Epithelial cell of umbilical artery (primary cell): Measurements from ENCODE around the gene ADGRE3. TPM values are rescaled to one million over a fixed set of nuclear protein-coding genes. Genes with fewer than 3 reads are reported as not detected.

Experiments
- total RNA-seq: library from RNA; depleted of rRNA; stranded (reverse); fragments of >200 nt; gene quantifications from 2 replicates; pipeline ENCODE4 v1.2.3, GENCODE V29; 2014

Gene ADGRE3, protein sequence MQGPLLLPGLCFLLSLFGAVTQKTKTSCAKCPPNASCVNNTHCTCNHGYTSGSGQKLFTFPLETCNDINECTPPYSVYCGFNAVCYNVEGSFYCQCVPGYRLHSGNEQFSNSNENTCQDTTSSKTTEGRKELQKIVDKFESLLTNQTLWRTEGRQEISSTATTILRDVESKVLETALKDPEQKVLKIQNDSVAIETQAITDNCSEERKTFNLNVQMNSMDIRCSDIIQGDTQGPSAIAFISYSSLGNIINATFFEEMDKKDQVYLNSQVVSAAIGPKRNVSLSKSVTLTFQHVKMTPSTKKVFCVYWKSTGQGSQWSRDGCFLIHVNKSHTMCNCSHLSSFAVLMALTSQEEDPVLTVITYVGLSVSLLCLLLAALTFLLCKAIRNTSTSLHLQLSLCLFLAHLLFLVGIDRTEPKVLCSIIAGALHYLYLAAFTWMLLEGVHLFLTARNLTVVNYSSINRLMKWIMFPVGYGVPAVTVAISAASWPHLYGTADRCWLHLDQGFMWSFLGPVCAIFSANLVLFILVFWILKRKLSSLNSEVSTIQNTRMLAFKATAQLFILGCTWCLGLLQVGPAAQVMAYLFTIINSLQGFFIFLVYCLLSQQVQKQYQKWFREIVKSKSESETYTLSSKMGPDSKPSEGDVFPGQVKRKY
- total RNA-seq: not detected in 2 replicates

GRCh38 chr19:14674764-14675163 is at the start of gene ADGRE3:
TSS of gene ADGRE3 (minus strand) at chr19:14674844. CDS start at chr19:14674770, 74 bp downstream.

DNA sequence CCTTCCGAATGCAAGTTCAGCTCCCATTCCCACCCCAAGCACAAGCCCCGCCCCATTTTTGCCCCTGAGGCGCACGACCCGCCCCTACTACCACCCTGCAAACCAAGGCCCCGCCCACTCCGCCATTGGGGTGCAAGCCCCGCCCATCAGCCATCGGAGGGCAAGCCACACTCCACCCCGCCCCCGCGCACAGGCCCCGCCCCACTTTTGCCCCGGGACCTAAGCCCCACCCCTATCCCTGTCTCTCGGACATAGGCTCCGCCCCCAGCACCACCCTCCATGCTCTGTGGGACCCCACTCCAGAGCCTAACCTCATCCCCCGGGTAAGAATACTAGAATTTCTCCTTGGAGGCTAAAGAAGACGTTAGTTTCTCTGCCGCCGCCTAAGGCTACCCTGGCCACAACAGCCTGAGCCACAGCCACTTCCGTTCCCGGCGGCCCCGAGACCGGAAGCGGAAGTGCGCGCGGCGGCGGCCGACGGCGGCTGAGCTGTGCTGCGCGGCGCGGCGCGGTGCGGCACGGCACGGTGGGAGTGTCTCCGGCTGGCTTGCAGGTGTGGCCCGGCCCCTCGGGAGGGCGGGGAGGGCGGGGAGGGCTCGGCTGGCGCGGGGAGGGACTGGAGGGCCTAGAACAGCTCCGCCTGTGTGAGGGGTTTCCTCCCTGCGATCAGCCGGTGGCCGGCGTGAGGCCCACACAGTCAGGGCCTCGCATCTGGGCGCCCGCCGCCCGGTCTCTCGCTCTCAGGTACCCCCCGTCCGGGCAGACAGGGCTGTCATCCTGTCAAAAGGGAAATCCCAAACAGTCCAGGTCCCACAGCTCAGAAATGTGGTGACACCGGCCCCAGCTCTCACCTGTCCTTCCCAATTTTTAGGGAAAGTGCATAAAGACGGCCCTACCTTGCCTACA is 15.2 kb upstream of the ADGRE3 start, which contains the start of gene ZNF333:
Gene ZNF333, plus strand, starts transcription at position 451 of the 906 bp plus-strand sequence. CDS start 3,444 bp downstream, outside the sequence.

DNA sequence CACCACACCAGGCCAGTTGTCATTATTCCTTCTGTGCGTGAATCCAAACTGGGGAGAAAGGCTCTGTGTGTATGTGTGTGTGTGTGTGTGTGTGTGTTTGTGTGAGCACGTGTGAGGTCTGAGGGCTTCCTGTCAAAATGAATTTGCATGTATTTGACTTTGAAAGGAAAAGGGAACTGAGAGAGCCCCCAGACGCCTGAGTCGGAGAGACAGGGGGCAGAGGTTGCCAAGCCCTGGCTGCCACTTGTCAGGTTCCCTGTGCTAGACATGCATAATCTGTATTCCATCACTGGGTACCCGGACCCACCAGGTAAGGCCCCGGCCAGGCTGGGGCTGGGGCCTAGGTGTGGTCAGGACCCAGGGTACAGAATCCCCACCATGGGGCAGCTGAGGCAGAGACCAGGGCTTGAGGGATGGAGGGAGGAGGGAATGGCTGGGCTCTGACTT is 91.7 kb downstream of the ADGRE3 start, which contains the start of gene CLEC17A:
Gene CLEC17A, plus strand, starts transcription at position 191 of the 447 bp plus-strand sequence. Its CDS starts 77 bp downstream, at position 268.

GRCh38 chr19:14571695-14572490 is 102.8 kb downstream of the ADGRE3 start, which contains the start of gene NDUFB7:
TSS of gene NDUFB7 (minus strand) at chr19:14572066. CDS start at chr19:14572000, 66 bp downstream.

Other genes with a start within 250 kb of the ADGRE3 start
- gene PKN1, start 241.5 kb downstream of the ADGRE3 start, total RNA-seq: 205 and 286 TPM in 2 replicates
- gene PTGER1, start 199.5 kb downstream of the ADGRE3 start, total RNA-seq: 0.65 and 1.2 TPM in 2 replicates
- gene GIPC1, start 178.7 kb downstream of the ADGRE3 start, total RNA-seq: 144 and 154 TPM in 2 replicates
- 27.3 and 41.8 TPM in 2 replicates for gene DNAJB1, start 156.4 kb downstream of the ADGRE3 start, total RNA-seq
- gene TECR, start 145.2 kb downstream of the ADGRE3 start, total RNA-seq: 19.5 and 25.5 TPM in 2 replicates
- gene NDUFB7, start 102.8 kb downstream of the ADGRE3 start, total RNA-seq: 335 and 432 TPM in 2 replicates
- gene CLEC17A, start 91.8 kb downstream of the ADGRE3 start, total RNA-seq: under 0.01 TPM in 1 of 2 replicates, not detected in the other
- 11.7 and 23.4 TPM in 2 replicates for gene ZNF333, start 15.2 kb upstream of the ADGRE3 start, total RNA-seq
- not detected in 2 replicates for gene ADGRE2, start 103.7 kb upstream of the ADGRE3 start, total RNA-seq
- not detected in 2 replicates for gene OR7A5, start 160.3 kb upstream of the ADGRE3 start, total RNA-seq
- not detected in 2 replicates for gene OR7C1, start 160.3 kb upstream of the ADGRE3 start, total RNA-seq
- not detected in 2 replicates for gene OR7A10, start 174.1 kb upstream of the ADGRE3 start, total RNA-seq
- not detected in 2 replicates for gene OR7A17, start 211.3 kb upstream of the ADGRE3 start, total RNA-seq